SKM-1 treated with dmso at 0.1 percent for 144 hours (cell line): ENCODE measurements around the gene TMEM236.

Experiments
- DNase-seq: peaks from one replicate; lab custom pipeline; 2025; ENCODE audit not compliant: unreplicated experiment; lab: John Stamatoyannopoulos, UW

Gene TMEM236

DNA sequence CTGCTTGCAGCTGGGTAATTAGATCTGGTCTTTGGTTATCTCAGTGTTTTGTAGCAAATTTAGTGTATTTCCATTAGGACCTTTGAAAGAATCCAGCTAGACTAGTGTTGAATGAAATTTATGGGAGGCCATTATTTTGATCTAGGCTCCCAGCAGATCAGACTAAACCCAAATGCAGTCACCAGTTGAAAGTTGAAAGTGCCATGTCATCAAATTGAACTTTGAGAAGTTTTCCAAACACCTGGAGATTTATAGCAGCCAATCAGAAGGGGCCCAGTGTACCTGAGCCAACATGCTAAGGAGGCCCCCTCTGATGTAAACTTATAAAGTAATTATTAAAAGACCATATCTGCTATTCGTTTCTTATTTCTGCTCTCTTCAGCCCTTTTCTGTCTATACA lies 11.3 kb upstream of the TMEM236 start:
- no peak for DNase-seq

- DNase-seq, result no peak
Measured at GRCh38 chr10:17742918-17743317, 9.1 kb upstream of the TMEM236 start.

DNA sequence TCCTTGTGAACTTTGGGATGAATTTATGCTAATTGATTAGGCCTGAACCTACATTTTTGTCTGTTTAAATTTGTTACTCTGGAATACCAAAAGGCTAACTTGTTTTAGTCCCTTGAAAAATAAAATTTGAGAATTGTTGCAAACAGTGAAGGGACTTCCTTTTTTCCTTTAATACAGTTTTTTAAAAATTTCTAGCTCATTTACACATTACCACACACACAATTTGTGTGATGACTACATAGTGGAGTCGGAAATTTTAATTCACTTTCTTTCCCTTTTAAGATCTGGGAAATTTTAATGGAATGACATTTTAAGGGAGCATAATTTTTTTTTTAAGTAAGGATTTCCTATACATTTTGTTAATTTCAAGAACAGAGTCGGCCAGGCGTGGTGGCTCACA lies 8.6 kb upstream of the TMEM236 start:
- DNase-seq, result no peak

- no peak for DNase-seq
Measured at GRCh38 chr10:17744341-17744861, 7.6 kb upstream of the TMEM236 start.

DNA sequence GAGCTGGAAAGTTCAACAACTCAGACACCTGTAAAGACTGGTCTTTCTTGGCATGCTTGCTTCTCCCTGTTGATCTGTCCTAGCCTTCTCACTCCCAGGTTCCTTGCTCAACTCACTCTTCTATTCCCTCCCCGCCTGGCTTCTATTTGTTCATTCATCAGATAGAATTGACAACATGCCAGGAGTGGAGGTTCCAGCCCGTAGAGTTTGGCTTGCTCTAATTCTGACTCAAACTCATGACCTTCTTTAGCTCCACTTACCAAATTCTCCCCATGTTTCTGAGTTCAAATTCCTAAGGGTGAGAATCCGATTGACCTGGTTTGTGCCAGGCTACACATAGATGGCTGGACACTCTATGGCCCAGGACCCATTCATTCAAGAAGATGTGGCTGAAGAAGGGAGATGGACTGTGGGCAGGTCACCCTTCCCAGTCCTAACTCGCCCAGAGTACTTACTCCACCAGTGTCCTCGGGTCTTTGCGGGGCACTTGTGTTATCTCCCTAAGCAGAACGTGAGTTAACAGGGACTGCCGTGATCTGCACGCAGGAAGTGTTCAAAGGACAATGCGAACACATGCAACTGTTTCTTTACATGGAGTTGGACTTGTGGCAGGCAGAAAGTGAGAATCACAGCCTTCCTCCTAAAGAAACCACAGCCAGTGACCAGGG lies 4.0 kb upstream of the TMEM236 start:
- DNase-seq, result no peak

DNA sequence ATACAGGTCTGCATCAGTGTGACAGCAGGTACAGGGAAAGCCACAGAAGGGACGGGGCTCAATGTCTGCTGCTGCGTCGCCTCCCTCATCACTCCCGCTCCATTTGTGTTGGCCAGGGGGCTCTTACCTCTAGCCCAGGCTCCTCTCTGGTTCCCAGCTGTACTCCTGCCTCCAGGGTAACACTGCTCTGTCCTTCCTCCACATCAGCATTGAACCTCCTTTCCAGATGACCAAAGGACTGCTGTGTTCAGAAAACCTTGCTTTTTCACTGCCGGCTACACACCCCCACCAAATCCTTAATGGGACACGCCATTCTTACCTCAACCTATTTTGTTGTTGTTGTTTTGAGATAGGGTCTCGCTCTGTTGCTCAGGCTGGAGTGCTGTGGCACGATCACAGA lies 2.1 kb upstream of the TMEM236 start:
- DNase-seq, result no peak

- no peak for DNase-seq
Measured at GRCh38 chr10:17756557-17757217, 4.7 kb downstream of the TMEM236 start.

DNA sequence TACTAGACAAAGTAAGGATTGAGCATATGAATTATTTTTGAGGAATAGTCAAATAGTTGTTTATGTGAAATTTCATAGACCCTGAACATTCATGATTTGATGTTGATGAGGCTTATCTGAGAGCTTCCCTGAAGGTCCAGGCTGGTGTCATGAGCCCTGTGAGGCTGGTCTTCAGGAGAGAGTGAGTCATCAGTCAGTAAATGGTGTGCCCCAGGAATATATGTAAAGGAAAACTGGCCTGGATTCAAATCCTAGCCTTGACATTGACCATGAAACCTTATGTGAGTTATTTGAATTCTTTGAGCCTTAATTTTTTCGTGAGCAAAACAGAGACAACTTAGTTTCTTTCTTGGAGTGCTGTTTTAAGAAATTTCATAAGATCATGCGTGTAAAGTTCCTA lies 6.2 kb downstream of the TMEM236 start:
- DNase-seq, result no peak

DNA sequence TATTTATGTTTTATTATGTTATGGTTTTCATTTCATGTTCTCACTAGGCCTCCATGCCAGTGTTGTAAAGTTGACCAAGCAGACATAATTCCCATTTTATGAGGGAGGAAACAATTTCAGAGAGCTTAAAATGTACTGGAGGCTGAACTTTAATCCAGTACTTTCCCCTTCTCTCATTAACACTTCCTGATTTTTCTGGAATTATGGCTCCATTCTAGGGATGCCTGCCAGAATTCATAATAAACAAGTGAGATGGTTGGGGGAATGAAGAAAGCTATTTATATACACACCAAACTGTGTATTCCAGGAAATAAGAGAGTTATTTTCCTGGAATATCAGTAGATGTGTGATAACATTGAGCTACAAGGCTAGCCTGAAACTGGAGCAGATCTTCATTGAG lies 6.9 kb downstream of the TMEM236 start:
- DNase-seq, result no peak

DNA sequence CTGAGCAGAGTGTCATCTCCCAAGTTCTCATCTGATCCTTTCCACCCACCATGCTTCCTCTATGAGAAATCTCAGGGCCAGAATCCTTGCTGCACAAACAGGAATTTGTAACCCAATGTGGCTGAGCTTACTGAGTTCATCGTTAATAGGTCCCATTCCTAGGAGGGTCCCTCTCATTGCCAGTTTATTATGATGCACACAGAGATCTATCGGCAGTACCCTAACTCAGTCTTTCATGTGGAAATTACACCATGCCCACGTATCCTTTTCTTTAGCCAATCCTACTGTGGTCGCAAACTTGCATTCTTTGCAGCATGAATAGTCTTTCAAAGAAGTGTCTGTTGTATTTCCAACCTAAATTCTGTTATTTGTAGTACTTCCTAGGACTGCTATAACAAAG lies 12.1 kb downstream of the TMEM236 start:
- no peak for DNase-seq

DNA sequence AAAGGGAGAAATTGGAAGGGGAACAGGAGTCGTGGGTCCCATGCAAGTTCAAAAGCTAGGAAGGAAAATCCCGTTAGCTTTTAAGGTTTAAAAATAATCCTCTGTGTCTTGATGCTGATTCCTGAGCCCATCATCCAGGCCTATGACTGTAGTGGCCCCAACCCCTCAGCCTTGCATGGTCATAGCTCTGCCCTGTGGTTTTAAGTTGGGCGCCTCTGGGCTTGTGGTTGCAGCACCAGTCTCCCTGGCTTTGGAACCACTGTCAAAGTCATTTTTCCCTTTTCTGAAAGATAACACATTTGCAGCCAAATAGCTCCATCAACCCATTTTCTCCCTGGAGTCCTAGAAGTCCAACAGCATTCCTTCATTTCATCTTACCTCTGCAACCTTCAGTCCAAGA lies 13.6 kb downstream of the TMEM236 start:
- DNase-seq, result no peak

DNA sequence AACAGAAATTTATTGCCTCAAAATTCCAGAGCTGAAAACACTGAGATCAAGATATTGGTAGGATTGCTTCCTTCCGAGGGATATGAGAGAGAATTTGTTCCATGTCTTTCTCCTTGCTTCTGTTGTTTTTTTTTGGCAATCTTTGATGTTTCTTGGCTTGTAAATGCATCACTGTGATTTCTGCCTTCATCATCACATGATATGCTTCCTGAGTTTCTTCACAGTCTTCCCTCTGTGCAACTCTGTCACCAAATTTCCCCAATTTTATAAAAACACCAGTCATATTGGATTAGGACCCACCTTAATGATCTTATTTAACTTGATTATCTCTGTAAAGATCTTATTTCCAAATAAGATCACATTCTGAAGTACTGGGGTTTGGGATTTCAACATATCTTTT lies 14.7 kb downstream of the TMEM236 start:
- no peak for DNase-seq

- no peak for DNase-seq
Measured at GRCh38 chr10:17768496-17768895, 16.5 kb downstream of the TMEM236 start.

GRCh38 chr10:17768957-17769356 lies 17.0 kb downstream of the TMEM236 start:
- DNase-seq, result no peak

DNA sequence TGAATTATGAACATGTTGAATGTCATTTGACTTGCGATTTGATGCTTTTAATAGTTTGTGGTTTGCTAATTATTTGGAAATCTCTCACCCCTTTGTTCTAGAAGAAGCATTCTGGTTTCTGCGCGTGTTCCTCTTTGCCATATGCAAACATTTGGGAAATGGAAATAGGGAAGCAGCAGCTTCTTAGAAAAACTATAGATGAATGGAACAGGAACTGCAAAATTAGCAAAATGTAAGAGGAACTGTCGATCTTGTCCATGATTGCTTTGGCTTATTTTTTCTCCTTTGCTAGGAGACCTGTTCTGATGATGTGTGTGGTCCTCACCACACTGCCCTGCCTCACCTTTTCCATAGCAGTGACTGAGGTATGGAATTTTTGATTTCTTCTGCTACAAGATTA lies 19.0 kb downstream of the TMEM236 start:
- peak; percentile 47 for DNase-seq

DNA sequence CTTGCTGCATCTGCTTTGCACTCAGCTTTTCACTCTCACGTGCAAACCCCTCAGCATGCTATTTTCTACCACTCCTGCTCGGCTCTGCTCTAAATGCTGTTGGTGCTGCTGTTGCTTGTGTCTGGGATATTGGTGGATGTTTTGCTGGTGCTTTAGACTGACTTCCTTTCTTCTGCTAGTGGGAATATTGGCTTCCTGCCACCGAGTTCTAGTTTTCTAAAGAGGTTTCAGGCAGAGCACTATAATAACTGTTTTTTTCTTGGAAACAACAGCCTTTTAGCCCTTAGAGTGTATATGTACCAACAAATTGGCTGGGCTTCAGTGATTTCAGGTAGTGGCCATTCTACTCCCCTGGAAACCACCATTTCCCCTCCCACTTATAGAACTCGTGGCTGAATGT lies 27.8 kb downstream of the TMEM236 start:
- DNase-seq, result no peak

DNA sequence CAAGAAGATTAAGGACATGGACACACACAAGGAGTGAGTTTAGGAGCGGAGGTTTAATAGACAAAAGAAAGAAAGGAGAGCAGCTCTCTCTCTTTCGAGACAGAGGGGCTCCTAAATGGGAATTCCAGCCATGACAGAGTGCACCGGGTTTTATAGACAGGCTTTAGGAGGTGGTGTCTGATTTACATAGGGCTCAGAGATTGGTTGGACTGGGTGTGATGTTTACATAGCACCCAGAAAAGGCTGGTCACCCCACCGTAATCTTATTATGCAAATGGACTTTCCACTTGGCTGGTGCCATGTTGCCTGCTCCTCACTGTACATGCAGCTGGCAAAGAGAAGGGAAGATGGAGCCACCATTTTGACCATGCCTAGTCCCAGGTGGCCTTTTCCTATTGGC lies 28.7 kb downstream of the TMEM236 start:
- no peak for DNase-seq

- DNase-seq, result no peak
Measured at GRCh38 chr10:17781856-17782255, 29.9 kb downstream of the TMEM236 start.

DNA sequence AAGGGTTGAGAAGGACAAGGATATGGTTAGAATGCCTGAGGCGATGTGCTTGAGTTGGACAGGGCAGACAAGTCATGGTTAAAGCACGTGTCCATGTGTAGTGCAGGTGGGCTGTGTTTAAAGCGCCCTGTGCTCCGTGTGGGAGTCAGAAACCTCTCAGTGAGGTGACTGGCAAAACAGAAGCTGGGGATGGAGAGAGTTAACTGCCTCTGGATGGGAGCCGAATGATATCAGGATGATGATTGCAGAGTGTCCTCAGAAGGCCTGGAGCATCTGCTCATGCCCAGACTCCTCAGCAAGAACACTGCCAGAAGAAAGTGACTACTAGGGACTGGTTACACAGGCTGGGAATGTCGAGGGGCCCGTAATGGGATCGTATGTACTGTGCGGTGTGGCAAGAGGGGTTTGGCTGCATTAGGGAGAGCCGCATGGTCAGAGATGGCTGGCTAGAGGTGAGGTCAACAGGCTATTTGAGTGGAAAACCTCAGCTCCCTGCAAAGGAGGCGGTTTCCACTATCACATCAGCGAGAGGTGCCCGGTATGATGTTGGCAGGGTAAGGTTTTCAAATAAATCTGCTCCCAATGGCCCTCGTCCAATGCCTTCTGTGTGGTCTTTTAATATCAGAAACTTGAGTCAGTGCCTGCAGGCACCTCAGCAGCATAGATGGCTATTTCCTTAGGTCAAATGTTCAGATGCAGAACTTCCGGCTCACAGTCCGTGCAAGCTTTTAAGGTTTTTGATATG lies 31.1 kb downstream of the TMEM236 start:
- DNase-seq, result no peak

- DNase-seq, result no peak
Measured at GRCh38 chr10:17783751-17784150, 31.8 kb downstream of the TMEM236 start.

- no peak for DNase-seq
Measured at GRCh38 chr10:17784688-17785087, 32.7 kb downstream of the TMEM236 start.

DNA sequence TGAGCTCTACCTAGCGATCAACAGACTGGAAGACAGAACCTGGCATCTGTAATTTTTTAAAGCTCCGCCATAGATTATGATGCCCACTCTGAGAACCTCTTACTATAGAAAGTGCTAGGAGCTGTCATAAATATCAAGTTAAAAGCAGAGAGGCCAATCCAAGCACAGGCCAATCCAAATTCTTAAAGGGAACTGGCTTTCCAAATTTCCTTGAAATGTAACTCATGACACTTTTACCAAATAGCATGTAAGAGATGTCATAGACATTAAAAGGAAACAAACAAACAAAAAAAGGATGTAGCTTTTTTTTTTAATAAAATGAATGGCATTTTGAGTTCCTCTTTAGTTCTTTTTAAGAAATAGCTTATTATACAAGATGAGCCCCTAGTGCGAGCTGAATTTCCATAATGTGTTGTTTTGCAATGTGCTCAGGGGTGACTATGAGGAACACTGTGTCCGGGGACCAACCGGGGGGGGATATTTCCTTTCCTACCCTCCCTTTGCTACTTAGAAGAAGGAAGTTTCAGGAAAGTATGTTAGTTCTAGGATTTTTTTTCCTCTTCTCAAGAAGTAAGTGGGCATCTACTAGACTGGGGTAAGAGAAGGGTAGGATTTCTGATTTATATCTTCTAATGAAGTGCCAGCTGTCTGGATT lies 33.4 kb downstream of the TMEM236 start:
- no peak for DNase-seq
